ENCODE measurements around the gene SPOCK3.

DNA sequence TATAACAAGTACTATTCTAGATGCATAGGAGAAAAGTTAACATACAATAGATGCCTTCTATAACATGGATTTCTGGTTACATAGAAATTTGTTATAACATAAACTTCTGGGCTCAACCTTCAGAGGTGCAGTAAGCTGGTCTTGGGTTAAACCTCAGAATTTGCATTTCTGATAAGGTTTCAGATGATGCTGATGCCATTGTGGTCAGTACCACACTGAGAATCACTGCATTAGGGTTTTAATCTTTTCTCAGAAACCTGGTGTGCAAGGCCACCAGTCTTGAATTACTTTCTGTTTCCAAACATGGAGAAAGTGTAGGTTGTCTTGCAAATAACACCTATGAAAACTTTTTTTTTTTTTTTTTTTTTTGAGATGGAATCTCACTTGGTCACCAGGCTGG, 146.2 kb downstream of the SPOCK3 start:
- TF ChIP-seq, protein P1, sequence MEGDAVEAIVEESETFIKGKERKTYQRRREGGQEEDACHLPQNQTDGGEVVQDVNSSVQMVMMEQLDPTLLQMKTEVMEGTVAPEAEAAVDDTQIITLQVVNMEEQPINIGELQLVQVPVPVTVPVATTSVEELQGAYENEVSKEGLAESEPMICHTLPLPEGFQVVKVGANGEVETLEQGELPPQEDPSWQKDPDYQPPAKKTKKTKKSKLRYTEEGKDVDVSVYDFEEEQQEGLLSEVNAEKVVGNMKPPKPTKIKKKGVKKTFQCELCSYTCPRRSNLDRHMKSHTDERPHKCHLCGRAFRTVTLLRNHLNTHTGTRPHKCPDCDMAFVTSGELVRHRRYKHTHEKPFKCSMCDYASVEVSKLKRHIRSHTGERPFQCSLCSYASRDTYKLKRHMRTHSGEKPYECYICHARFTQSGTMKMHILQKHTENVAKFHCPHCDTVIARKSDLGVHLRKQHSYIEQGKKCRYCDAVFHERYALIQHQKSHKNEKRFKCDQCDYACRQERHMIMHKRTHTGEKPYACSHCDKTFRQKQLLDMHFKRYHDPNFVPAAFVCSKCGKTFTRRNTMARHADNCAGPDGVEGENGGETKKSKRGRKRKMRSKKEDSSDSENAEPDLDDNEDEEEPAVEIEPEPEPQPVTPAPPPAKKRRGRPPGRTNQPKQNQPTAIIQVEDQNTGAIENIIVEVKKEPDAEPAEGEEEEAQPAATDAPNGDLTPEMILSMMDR (IDR thresholded peaks at IDR 0.05), result no peak
- TF ChIP-seq POLR2A (IDR thresholded peaks at IDR 0.05), result no peak
